Rectal smooth muscle tissue (tissue), 1 donor: ENCODE data around the gene OR6B1.
"Not testable (repeated sequence)": the region's sequence is repeated elsewhere in the genome, so short reads cannot be mapped to it uniquely, and the experiment has no call there.

Experiments used
- H3K27ac ChIP-seq: one replicate; pipeline ENCODE4 v1.7.0; 2013; ENCODE audit warnings: low read depth, low read length, inconsistent platforms
- H3K27me3 ChIP-seq: one replicate; pipeline ENCODE4 v1.7.0; 2013; ENCODE audit warnings: low read length; ENCODE audit not compliant: control insufficient read depth, insufficient read depth
- H3K36me3 ChIP-seq: one replicate; pipeline ENCODE4 v1.7.0; 2013; ENCODE audit warnings: low read length; ENCODE audit not compliant: control insufficient read depth, insufficient read depth
- H3K4me1 ChIP-seq: one replicate; pipeline ENCODE4 v1.7.0; 2013; ENCODE audit warnings: low read length; ENCODE audit not compliant: control insufficient read depth, insufficient read depth
- H3K4me3 ChIP-seq: one replicate; pipeline ENCODE4 v1.7.0; 2013; ENCODE audit warnings: low read length
- H3K9ac ChIP-seq: one replicate; pipeline ENCODE4 v1.7.0; 2013; ENCODE audit warnings: low read length

Gene OR6B1

GRCh38 chr7:144010061-144010460 lies 9.9 kb downstream of the OR6B1 start:
- not testable (repeated sequence) for H3K36me3 ChIP-seq, H3K4me3 ChIP-seq, H3K9ac ChIP-seq, H3K27ac ChIP-seq, H3K4me1 ChIP-seq, H3K27me3 ChIP-seq

- not testable (repeated sequence) for H3K4me1 ChIP-seq, H3K36me3 ChIP-seq, H3K4me3 ChIP-seq, H3K27ac ChIP-seq, H3K9ac ChIP-seq, H3K27me3 ChIP-seq
Measured at GRCh38 chr7:144010821-144011220, 10.7 kb downstream of the OR6B1 start.

- H3K4me1 ChIP-seq = no peaks in the 10 kb centered on the region
- H3K36me3 ChIP-seq = no peaks in the 10 kb centered on the region
- no peak overlapping the region for H3K4me3 ChIP-seq
- no peak overlapping the region for H3K9ac ChIP-seq
- no peak overlapping the region for H3K27ac ChIP-seq
- no peaks in the 10 kb centered on the region for H3K27me3 ChIP-seq
Measured at GRCh38 chr7:144011458-144012230, 11.5 kb downstream of the OR6B1 start.

- no peaks in the 10 kb centered on the region for H3K27me3 ChIP-seq
- no peaks in the 10 kb centered on the region for H3K36me3 ChIP-seq
- H3K4me3 ChIP-seq = no peak overlapping the region
- H3K4me1 ChIP-seq = no peaks in the 10 kb centered on the region
- H3K27ac ChIP-seq = no peak overlapping the region
- no peak overlapping the region for H3K9ac ChIP-seq
Measured at GRCh38 chr7:144018065-144018464, 17.9 kb downstream of the OR6B1 start.

- Histone ChIP-seq H3K4me1 (no peaks in the 10 kb centered on the region), H3K27me3 (no peaks in the 10 kb centered on the region), H3K4me3 (no peak overlapping the region), H3K9ac (no peak overlapping the region), H3K27ac (no peak overlapping the region), H3K36me3 (no peaks in the 10 kb centered on the region)
Measured at GRCh38 chr7:144019457-144019856, 19.3 kb downstream of the OR6B1 start.

GRCh38 chr7:144020340-144020739 lies 20.2 kb downstream of the OR6B1 start:
- H3K36me3 ChIP-seq = no peaks in the 10 kb centered on the region
- H3K27me3 ChIP-seq = no peaks in the 10 kb centered on the region
- H3K9ac ChIP-seq = no peak overlapping the region
- no peak overlapping the region for H3K4me3 ChIP-seq
- H3K4me1 ChIP-seq = no peaks in the 10 kb centered on the region
- no peak overlapping the region for H3K27ac ChIP-seq

GRCh38 chr7:144022169-144022568 lies 22.0 kb downstream of the OR6B1 start:
- Histone ChIP-seq H3K9ac (no peak overlapping the region), H3K4me1 (no peaks in the 10 kb centered on the region)

GRCh38 chr7:144023171-144023827 lies 23.2 kb downstream of the OR6B1 start:
- no peak overlapping the region for H3K9ac ChIP-seq
- H3K4me1 ChIP-seq = no peaks in the 10 kb centered on the region
- H3K27ac ChIP-seq = no peak overlapping the region
- H3K4me3 ChIP-seq = no peak overlapping the region
- no peaks in the 10 kb centered on the region for H3K27me3 ChIP-seq
- H3K36me3 ChIP-seq = no peaks in the 10 kb centered on the region

More at GRCh38 chr7:144022169-144022568, 22.0 kb downstream of the OR6B1 start:
- Histone ChIP-seq H3K4me3 (no peak overlapping the region), H3K27me3 (no peaks in the 10 kb centered on the region), H3K27ac (no peak overlapping the region), H3K36me3 (no peaks in the 10 kb centered on the region)

- Histone ChIP-seq H3K9ac (no peak overlapping the region), H3K27ac (no peak overlapping the region), H3K4me3 (no peak overlapping the region), H3K27me3 (no peaks in the 10 kb centered on the region), H3K4me1 (no peaks in the 10 kb centered on the region), H3K36me3 (no peaks in the 10 kb centered on the region)
Measured at GRCh38 chr7:144024213-144024612, 24.1 kb downstream of the OR6B1 start.

- Histone ChIP-seq H3K4me1 (no peaks in the 10 kb centered on the region), H3K9ac (no peak overlapping the region), H3K4me3 (no peak overlapping the region), H3K27me3 (no peaks in the 10 kb centered on the region), H3K36me3 (no peaks in the 10 kb centered on the region), H3K27ac (no peak overlapping the region)
Measured at GRCh38 chr7:144026203-144026883, 26.2 kb downstream of the OR6B1 start.

- no peak overlapping the region for H3K4me3 ChIP-seq
- no peaks in the 10 kb centered on the region for H3K36me3 ChIP-seq
- no peaks in the 10 kb centered on the region for H3K4me1 ChIP-seq
- no peak overlapping the region for H3K27ac ChIP-seq
- no peaks in the 10 kb centered on the region for H3K27me3 ChIP-seq
- H3K9ac ChIP-seq = no peak overlapping the region
Measured at GRCh38 chr7:144027070-144027469, 26.9 kb downstream of the OR6B1 start.

GRCh38 chr7:144027974-144028373 lies 27.9 kb downstream of the OR6B1 start:
- Histone ChIP-seq H3K9ac (no peak overlapping the region), H3K4me3 (no peak overlapping the region), H3K27me3 (no peaks in the 10 kb centered on the region), H3K36me3 (no peaks in the 10 kb centered on the region), H3K27ac (no peak overlapping the region), H3K4me1 (no peaks in the 10 kb centered on the region)
